Activated CD4-positive, alpha-beta T cell treated with anti-CD3 and anti-CD28 coated beads, Interleukin-2, amount 10 ng/mL, durations not matched to agents 24 days and 14 days (primary cell): Measurements from ENCODE around the gene OGT. TPM values are rescaled to one million over a fixed set of nuclear protein-coding genes. Genes with fewer than 3 reads are reported as not detected.

Experiments used
- DNase-seq: peaks from one replicate; pipeline ENCODE4 v3.0.0; 2022
- H3K27ac Mint-ChIP-seq: one replicate; pipeline ENCODE4 v1.8.0; 2022; ENCODE audit warnings: mild to moderate bottlenecking, mixed read lengths
- H3K27me3 Mint-ChIP-seq: one replicate; pipeline ENCODE4 v1.8.0; 2022; ENCODE audit warnings: mixed read lengths
- H3K36me3 Mint-ChIP-seq: one replicate; pipeline ENCODE4 v1.8.0; 2022; ENCODE audit warnings: low read depth, mild to moderate bottlenecking, mixed read lengths
- H3K4me1 Mint-ChIP-seq: one replicate; pipeline ENCODE4 v1.8.0; 2021; ENCODE audit warnings: mixed read lengths
- H3K4me3 Mint-ChIP-seq: one replicate; pipeline ENCODE4 v1.8.0; 2022; ENCODE audit warnings: mild to moderate bottlenecking, moderate library complexity, mixed read lengths
- H3K9me3 Mint-ChIP-seq: one replicate; pipeline ENCODE4 v1.8.0; 2021; ENCODE audit warnings: mixed read lengths
- intact Hi-C: fragments of 100-400 bp; cut with micrococcal nuclease; formaldehyde crosslinking; loops from one replicate; pipeline ENCODE4 v1.15.1; 2023
- total RNA-seq: library from RNA; stranded (reverse); gene quantifications from 2 replicates; pipeline ENCODE4 v1.2.3, GENCODE V29; 2022

OGT gene
- total RNA-seq, 1 donor from 2014 or later: 301 TPM

DNA sequence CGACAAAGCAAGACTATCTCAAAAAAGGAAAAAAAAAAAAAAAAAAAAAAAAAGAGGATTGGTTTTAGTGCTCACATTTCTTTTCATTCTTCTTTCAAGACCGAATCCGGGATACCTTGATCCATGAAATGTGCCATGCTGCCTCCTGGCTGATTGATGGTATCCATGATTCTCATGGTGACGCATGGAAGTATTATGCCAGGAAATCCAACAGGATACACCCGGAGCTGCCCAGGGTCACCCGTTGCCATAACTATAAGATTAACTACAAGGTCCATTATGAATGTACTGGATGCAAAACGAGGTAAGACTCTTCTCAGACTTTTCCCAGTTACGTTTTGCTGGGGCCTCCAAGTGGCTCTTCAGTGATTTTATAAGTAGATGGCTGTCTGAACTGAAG, 79.4 kb downstream of the OGT start:
- Mint-ChIP-seq H3K27ac (peak overlapping the region; percentile 48), H3K4me1 (peaks cover 48% of the 10 kb centered on the region), H3K36me3 (peaks cover 77% of the 10 kb centered on the region), H3K27me3 (no peaks in the 10 kb centered on the region), H3K4me3 (no peak overlapping the region), H3K9me3 (no peaks in the 10 kb centered on the region)
- DNase-seq: no peak
- intact Hi-C loops: no loop called here

DNA sequence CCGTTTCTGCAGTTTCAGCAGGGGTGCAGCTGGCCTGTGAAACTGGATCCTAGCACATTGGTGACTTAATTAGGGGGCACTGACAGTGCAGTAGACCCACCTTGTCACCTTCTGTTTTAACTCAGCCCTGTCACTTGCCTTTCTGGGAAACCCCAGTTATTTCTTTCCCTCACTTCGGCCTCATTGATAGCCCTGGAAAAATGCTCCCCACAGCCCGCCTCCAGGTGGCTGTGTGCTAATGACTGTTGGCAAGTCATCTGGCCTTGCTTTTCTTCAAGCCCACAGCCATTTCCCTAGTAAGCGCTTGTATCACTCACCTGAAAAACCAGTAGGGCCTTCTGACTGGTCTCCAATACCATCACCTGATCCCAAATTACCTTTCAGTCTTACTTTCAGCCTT, 82.2 kb downstream of the OGT start:
- Mint-ChIP-seq H3K9me3 (no peaks in the 10 kb centered on the region), H3K36me3 (peaks cover 61% of the 10 kb centered on the region), H3K4me3 (peak overlapping the region; percentile 94), H3K27me3 (no peaks in the 10 kb centered on the region), H3K4me1 (peaks cover 51% of the 10 kb centered on the region), H3K27ac (peak overlapping the region; percentile 89)
- intact Hi-C loops: loop anchor here (5.0 kb wide), 1 partner anchor 248 kb away; the partner anchor contains the start of gene TAF1
- no peak for DNase-seq

DNA sequence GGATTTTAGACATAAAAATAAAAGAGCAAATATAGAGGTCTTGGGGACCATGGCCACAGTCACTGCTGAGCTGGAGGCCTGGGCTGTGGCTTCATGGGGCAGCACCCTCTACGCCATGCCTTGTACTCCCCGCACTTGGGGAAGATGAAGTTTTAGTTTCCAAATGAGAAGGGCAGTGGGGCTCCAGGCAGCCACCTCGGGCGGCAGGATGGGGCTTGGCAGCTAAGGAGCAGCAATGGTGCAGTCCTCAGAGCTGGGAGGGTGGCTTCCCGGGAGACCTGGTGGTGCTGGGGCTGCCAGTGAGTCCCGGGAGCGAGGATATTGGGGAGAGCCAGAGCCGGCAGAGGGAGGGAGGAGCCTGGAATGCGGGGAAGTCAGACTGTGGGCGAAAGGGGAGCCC, 83.0 kb downstream of the OGT start:
- H3K36me3 Mint-ChIP-seq: peaks cover 56% of the 10 kb centered on the region
- H3K27ac Mint-ChIP-seq: peak overlapping the region; percentile 89
- H3K4me1 Mint-ChIP-seq: peaks cover 58% of the 10 kb centered on the region
- H3K9me3 Mint-ChIP-seq: no peaks in the 10 kb centered on the region
- DNase-seq: no peak
- no peaks in the 10 kb centered on the region for H3K27me3 Mint-ChIP-seq
- intact Hi-C loops: loop anchor here (5.0 kb wide), 1 partner anchor 249 kb away; the partner anchor contains the start of gene TAF1
- peak overlapping the region; percentile 94 for H3K4me3 Mint-ChIP-seq

DNA sequence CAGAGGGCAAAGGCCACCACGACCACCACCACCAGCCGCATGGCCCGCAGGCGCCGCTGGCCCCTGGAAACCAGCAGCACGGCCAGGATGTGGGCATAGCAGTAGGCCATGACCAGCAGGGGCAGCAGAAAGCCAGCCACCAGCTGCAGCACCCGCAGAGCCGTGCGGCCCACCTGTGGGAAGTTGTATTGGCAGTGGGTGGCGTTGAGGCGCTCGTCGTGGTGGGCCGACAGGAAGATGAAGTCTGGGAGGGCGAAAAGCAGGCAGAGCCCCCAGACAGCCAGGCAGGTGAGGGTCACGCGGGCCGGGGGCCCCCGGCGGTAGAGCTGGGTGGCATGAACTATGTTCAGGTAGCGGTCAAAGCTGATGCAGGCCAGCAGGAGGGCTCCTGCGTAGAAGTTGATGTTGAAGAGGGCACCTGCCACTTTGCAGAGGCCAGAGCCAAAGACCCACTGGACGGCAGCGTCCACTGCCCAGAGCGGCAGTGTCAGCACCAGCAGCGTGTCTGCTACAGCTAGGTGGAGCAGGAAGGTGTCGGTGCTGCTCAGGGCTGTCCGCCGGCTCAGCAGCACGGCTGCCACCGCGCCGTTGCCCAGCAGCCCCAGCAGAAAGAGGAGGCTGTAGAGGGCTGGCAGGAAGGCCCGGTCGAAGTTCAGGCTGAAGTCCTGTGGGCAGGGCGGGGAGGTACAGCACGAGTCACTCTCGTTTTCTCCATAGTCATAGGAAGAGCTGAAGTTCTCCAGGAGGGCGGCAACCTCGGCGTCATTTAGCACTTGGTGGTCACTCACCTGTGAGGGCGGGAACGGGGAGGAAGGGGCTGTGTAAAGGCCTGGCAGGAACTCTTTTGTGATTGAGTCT, 84.0 kb downstream of the OGT start:
- no peaks in the 10 kb centered on the region for H3K27me3 Mint-ChIP-seq
- DNase-seq: no peak
- intact Hi-C loops: loop anchor here (1.0 to 5.0 kb wide), 2 partner anchors 11 to 250 kb away; partner anchors contain the start of gene TAF1
- peaks cover 59% of the 10 kb centered on the region for H3K4me1 Mint-ChIP-seq
- H3K9me3 Mint-ChIP-seq: no peaks in the 10 kb centered on the region
- peaks cover 47% of the 10 kb centered on the region for H3K36me3 Mint-ChIP-seq
- H3K27ac Mint-ChIP-seq: peak overlapping the region; percentile 97
- peak overlapping the region; percentile 94 for H3K4me3 Mint-ChIP-seq

DNA sequence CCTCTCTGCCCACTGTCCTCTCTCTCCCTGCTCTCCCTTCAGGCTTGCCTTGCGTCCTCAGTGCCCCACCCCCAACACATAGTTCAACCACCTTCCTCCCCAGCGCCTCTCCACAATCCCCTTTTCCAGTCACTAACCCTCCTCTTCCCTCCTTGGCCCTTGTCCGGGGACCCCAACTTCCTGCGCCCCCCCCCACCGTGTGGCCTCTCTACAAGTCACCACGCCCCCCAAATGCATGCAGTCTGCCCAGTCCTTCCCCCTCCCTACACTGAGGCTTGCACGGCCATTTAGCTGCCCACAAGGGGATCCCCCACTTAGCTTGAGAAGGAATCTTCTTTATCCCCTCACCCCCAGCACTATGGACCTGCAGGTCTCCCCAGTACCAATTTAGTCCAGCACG, 84.8 kb downstream of the OGT start:
- H3K27ac Mint-ChIP-seq: peak overlapping the region; percentile 97
- intact Hi-C loops: loop anchor here (1.0 to 5.0 kb wide), 5 partner anchors 11 to 250 kb away; partner anchors contain the start of gene TAF1
- H3K27me3 Mint-ChIP-seq: no peaks in the 10 kb centered on the region
- H3K9me3 Mint-ChIP-seq: no peaks in the 10 kb centered on the region
- no peak for DNase-seq
- H3K4me1 Mint-ChIP-seq: peaks cover 68% of the 10 kb centered on the region
- peak overlapping the region; percentile 94 for H3K4me3 Mint-ChIP-seq
- H3K36me3 Mint-ChIP-seq: peaks cover 44% of the 10 kb centered on the region

DNA sequence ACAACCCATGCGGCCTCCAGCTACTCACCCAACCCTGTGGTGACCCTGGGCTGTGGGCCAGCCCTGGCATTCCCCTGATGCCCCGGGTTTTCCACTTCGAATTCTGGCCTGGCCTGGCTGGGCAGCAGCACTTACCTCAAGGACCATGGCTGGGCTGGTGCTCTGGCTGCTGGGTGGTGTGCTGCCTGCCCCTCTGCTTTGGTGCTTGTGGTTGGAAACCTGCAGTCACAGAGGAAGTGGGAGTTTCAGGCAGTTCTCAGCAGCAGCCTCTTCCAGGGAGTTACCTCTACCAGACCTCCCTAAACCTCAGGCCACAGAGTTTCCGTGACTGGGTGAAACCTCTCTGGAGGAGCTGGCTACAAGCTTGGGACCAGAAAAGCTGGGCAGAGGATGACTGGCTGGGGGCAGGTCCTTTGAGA, 85.4 kb downstream of the OGT start, which contains the start of gene CXCR3:
Gene CXCR3, minus strand, starts transcription at position 209 of the 419 bp plus-strand sequence. Its CDS starts 62 bp downstream, at position 147.
- intact Hi-C loops: loop anchor here (1.0 to 5.0 kb wide), 4 partner anchors 20 to 251 kb away; partner anchors contain the start of gene TAF1
- H3K36me3 Mint-ChIP-seq: peaks cover 39% of the 10 kb centered on the region
- peaks cover 70% of the 10 kb centered on the region for H3K4me1 Mint-ChIP-seq
- H3K27ac Mint-ChIP-seq: peak within 1 kb of the TSS; percentile 97
- H3K27me3 Mint-ChIP-seq: no peaks in the 10 kb centered on the region
- H3K4me3 Mint-ChIP-seq: peak within 1 kb of the TSS; percentile 94
- no peaks in the 10 kb centered on the region for H3K9me3 Mint-ChIP-seq
- peak; percentile 91 for DNase-seq

DNA sequence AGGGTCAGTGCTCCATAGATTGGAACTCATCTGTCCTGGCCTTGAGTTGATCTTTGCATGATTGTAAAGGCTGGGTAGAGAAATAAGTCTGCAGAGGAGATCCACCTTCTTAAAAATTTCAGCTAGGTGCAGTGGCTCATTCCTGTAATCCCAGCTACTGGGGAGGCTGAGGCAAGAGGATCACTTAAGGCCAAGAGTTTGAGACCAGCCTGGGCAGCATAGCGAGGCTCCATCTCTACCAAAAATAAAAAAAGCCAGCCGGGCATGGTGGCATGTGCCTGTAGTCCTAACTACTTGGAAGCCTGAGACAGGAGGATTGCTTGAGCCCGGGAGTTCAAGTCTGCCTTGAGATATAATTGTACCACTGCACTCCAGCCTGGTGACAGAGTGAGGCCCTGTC, 85.9 kb downstream of the OGT start:
- Mint-ChIP-seq H3K9me3 (no peaks in the 10 kb centered on the region), H3K4me3 (peak overlapping the region; percentile 94), H3K27ac (peak overlapping the region; percentile 97), H3K36me3 (peaks cover 36% of the 10 kb centered on the region), H3K4me1 (peaks cover 71% of the 10 kb centered on the region), H3K27me3 (no peaks in the 10 kb centered on the region)
- intact Hi-C loops: loop anchor here (1.0 to 5.0 kb wide), 5 partner anchors 20 to 251 kb away; partner anchors contain the start of gene TAF1
- DNase-seq: no peak

DNA sequence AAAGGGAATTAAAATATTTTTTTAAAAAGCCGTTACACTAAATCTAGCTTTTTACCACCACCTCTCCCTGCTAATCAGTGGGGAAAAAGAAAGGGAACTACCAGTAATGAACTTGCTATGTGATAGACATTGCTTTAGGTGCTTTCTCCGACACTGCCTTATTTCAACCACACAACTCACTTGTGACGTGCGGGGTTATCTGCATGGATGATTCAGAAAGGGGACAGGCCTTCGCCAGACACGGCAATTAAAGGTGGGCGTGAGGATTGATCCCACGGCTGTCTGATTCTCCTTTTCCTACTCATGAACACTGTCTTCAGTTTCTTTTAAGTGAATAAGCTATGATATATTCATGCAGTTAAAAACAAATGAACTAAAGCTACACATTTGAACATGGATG, 86.3 kb downstream of the OGT start:
- H3K27me3 Mint-ChIP-seq: no peaks in the 10 kb centered on the region
- peak overlapping the region; percentile 97 for H3K27ac Mint-ChIP-seq
- H3K36me3 Mint-ChIP-seq: peaks cover 36% of the 10 kb centered on the region
- DNase-seq: peak; percentile 81
- intact Hi-C loops: loop anchor here (1.0 to 5.0 kb wide), 2 partner anchors 76 to 252 kb away; partner anchors contain the start of gene TAF1
- H3K4me1 Mint-ChIP-seq: peaks cover 73% of the 10 kb centered on the region
- peak overlapping the region; percentile 94 for H3K4me3 Mint-ChIP-seq
- no peaks in the 10 kb centered on the region for H3K9me3 Mint-ChIP-seq

DNA sequence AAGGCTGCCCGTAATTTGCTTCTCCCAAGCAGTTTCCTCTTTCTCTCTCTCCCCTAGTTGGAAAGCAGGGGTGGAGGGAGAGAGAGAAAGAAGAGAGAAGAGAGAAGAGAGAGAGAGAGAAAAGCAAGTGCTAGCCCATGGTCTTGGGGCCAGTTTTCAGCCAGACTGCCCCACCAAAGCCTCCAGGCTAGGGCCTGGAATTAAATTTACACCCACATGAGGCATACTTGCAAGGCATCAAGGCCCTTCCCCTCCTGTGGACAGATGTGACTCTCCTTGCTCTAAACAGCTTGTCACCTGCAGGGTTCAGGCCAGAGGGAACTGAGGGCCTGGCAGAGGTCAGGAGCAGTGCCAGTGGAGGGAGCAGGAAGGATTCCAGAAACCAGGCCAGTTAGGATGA, 87.1 kb downstream of the OGT start:
- DNase-seq: no peak
- peak overlapping the region; percentile 97 for H3K27ac Mint-ChIP-seq
- peaks cover 70% of the 10 kb centered on the region for H3K4me1 Mint-ChIP-seq
- H3K4me3 Mint-ChIP-seq: peak overlapping the region; percentile 40
- no peaks in the 10 kb centered on the region for H3K27me3 Mint-ChIP-seq
- H3K36me3 Mint-ChIP-seq: peaks cover 31% of the 10 kb centered on the region
- intact Hi-C loops: loop anchor here (1.0 to 5.0 kb wide), 2 partner anchors 77 to 253 kb away; partner anchors contain the start of gene TAF1
- no peaks in the 10 kb centered on the region for H3K9me3 Mint-ChIP-seq

DNA sequence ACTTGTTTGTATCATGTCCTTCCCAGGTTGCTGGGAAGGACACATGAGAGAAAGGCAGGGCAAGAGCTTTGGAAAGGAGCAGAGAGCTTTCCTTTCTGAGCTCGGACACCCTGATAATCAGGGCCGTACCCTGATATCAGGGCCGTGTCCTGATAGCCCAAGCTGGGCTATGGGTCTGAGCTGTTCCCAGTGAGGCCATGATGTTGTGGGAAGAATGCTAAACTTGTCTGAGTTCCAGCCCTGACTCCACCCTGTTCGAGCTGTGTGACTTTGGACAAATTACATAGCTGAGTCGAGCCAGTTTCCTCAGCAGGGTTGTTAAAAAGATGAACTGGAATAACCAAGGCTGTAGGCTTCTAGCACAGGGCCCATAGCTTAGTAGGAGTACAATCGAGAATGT, 88.7 kb downstream of the OGT start:
- Mint-ChIP-seq H3K27ac (peak overlapping the region; percentile 95), H3K27me3 (no peaks in the 10 kb centered on the region), H3K9me3 (no peaks in the 10 kb centered on the region), H3K4me1 (peaks cover 63% of the 10 kb centered on the region), H3K4me3 (peak overlapping the region; percentile 26), H3K36me3 (peaks cover 19% of the 10 kb centered on the region)
- intact Hi-C loops: no loop called here
- DNase-seq: no peak

DNA sequence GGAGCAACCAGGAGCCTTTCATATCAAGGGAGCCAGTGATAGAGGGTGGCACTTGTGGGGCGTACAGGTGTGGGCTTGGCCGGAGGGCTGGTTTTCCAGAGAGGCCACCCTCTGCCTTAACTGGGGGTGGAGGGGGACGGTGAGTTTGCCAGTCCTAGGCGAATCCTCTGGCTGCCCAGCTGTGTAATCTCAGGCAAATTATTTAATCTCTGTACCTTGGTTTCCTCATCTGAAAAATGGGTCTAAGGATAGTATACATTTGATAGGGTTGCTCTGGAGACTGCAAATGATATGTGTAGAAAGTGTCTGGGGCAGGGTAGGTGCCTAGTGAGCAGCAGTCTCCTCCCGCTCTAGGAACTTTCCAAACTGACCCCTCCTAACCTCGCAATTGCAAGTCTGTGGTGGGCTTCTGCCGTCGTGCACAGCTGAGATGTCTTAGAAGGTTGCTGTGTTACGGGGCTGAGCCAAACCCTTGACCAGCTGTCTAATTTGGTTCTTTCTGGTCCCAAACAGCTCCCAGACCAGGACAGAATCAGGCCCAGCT, 89.2 kb downstream of the OGT start:
- Mint-ChIP-seq H3K27ac (peak overlapping the region; percentile 95), H3K4me3 (peak overlapping the region; percentile 76), H3K9me3 (no peaks in the 10 kb centered on the region), H3K27me3 (no peaks in the 10 kb centered on the region), H3K36me3 (peaks cover 14% of the 10 kb centered on the region), H3K4me1 (peaks cover 60% of the 10 kb centered on the region)
- intact Hi-C loops: no loop called here
- no peak for DNase-seq

DNA sequence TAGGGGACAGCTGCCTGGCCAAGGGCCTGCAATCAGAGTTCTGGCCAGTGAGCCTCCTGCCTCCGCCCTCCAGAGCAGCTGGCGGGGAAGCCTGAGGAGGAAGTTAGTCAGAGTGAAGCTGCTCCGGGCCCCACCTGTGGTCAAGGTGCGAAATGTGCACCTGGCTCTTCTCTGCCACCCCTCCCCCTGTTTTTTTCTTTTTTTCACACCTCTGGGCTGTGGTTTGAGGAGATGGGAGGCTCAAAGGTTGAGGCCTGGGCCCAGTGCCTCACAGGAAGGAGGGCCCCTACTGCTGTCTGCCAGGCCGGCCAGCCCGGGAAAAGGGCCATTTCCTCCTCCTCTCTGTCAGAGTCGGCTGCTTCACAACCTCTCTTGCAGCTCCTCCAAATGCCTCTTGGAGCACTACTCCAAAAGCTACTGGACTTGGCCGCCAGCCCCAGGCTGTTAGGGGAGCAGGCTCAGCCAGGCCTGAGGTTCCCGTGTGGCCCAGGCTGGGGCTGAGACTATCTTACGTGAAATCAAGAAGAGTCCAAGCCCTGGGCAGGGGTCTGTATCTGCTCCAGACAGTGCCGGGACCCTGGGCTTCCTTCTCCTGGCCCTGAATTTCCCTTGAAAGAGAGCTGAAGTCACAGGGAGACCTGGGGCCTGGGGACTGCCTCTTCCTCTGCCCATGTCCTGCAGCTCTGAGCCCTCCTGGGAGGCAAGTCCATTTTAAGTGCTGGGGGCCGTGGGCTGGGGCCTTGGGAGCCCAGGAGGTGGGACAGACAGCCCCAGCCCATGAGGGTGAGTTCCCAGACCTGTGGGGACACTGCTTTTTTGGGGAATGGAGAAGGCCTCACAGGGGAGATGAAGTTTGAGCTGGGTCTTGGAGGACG, 89.9 kb downstream of the OGT start:
- Mint-ChIP-seq H3K4me3 (peak overlapping the region; percentile 76), H3K27ac (peak overlapping the region; percentile 95), H3K4me1 (peaks cover 53% of the 10 kb centered on the region), H3K36me3 (peaks cover 8% of the 10 kb centered on the region), H3K27me3 (no peaks in the 10 kb centered on the region), H3K9me3 (no peaks in the 10 kb centered on the region)
- peak; percentile 86 for DNase-seq
- intact Hi-C loops: no loop called here

DNA sequence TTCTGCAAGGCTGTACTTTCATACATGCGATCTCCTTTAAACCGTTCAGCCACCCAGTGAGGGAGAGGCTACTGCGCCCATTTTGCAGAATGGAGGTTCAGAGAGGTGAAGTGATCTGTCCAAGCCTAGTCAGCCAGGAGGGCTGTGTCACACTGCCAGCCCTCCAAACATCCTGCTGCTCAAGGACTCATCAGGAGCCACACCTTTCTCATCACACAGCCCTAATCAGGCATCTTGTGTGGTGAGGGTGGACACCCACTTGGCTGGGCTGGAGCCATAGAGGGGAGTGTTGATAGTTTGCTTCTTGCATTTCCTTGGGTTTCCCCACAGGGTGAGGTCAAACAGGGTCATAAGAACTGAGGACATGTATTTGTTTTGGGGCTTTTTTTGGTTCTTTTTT, 90.8 kb downstream of the OGT start:
- Mint-ChIP-seq H3K27ac (peak overlapping the region; percentile 95), H3K4me3 (peak overlapping the region; percentile 76), H3K9me3 (no peaks in the 10 kb centered on the region), H3K27me3 (no peaks in the 10 kb centered on the region), H3K36me3 (peaks cover 3% of the 10 kb centered on the region), H3K4me1 (peaks cover 46% of the 10 kb centered on the region)
- intact Hi-C loops: no loop called here
- DNase-seq: peak; percentile 71
